HEK293T (cell line): Measurements from ENCODE around the gene TTLL11.
"Not testable (repeated sequence)": the region's sequence is repeated elsewhere in the genome, so short reads cannot be mapped to it uniquely, and the experiment has no call there.

ENCODE experiments used
- CTCF ChIA-PET: fragments of 350-600 bp; formaldehyde crosslinking; extraction: SDS; loops from one replicate; lab custom pipeline; 2021; ENCODE audit warnings: antibody characterized with exemption, inconsistent platforms; lab: Yijun Ruan, JAX
- POLR2A ChIA-PET: fragments of 350-600 bp; formaldehyde crosslinking; extraction: SDS; loops from one replicate; lab custom pipeline; 2020; ENCODE audit warnings: antibody characterized with exemption, inconsistent platforms; lab: Yijun Ruan, JAX
- DNase-seq: peaks from one replicate; pipeline ENCODE4 v3.0.0; 2012; ENCODE audit warnings: mixed read lengths; ENCODE audit errors: extremely low spot score
- ARNT ChIP-seq: fragments of 450-650 bp; IDR thresholded peaks from 2 replicates; pipeline ENCODE4 v1.6.1; 2017; ENCODE audit warnings: mild to moderate bottlenecking
- BHLHE40 ChIP-seq: fragments of 450-650 bp; IDR thresholded peaks from 2 replicates; pipeline ENCODE4 v1.6.1; 2016; ENCODE audit warnings: mild to moderate bottlenecking, moderate library complexity, borderline replicate concordance
- CTBP1 ChIP-seq: fragments of 450-650 bp; IDR thresholded peaks from 2 replicates; pipeline ENCODE4 v1.6.1; 2016; ENCODE audit warnings: borderline replicate concordance
- ELF4 ChIP-seq: fragments of 450-650 bp; IDR thresholded peaks from 2 replicates; pipeline ENCODE4 v1.6.1; 2017; ENCODE audit warnings: antibody characterized with exemption
- FOXA1 ChIP-seq: fragments of 450-650 bp; IDR thresholded peaks from 2 replicates; pipeline ENCODE4 v1.6.1; 2016; ENCODE audit warnings: mild to moderate bottlenecking
- FOXK2 ChIP-seq: fragments of 450-650 bp; IDR thresholded peaks from 2 replicates; pipeline ENCODE4 v1.6.1; 2016; ENCODE audit warnings: mild to moderate bottlenecking
- FOXM1 ChIP-seq: fragments of 450-650 bp; IDR thresholded peaks from 2 replicates; pipeline ENCODE4 v1.6.1; 2017; ENCODE audit warnings: mild to moderate bottlenecking, borderline replicate concordance
- HDGF ChIP-seq: fragments of 450-650 bp; IDR thresholded peaks from 2 replicates; pipeline ENCODE4 v1.6.1; 2017; ENCODE audit warnings: antibody characterized with exemption, borderline replicate concordance
- L3MBTL2 ChIP-seq: fragments of 450-650 bp; conservative IDR thresholded peaks from 2 replicates; pipeline ENCODE4 v1.6.1; 2016; ENCODE audit warnings: mild to moderate bottlenecking
- LEF1 ChIP-seq: fragments of 450-650 bp; IDR thresholded peaks from 2 replicates; pipeline ENCODE4 v1.6.1; 2017; ENCODE audit warnings: mild to moderate bottlenecking, borderline replicate concordance
- NFRKB ChIP-seq: fragments of 450-650 bp; IDR thresholded peaks from 2 replicates; pipeline ENCODE4 v1.6.1; 2016; ENCODE audit warnings: mild to moderate bottlenecking, moderate library complexity
- SP1 ChIP-seq: fragments of 450-650 bp; IDR thresholded peaks from 2 replicates; pipeline ENCODE4 v1.6.1; 2017
- SUZ12 ChIP-seq: fragments of 450-650 bp; IDR thresholded peaks from 2 replicates; pipeline ENCODE4 v1.6.1; 2016; ENCODE audit warnings: mild to moderate bottlenecking
- TARDBP ChIP-seq: fragments of 450-650 bp; IDR thresholded peaks from 2 replicates; pipeline ENCODE4 v1.6.1; 2016
- ZNF384 ChIP-seq: fragments of 450-650 bp; IDR thresholded peaks from 2 replicates; pipeline ENCODE4 v1.6.1; 2016
- TF ChIP-seq, protein P1 (sequence below): fragments of 450-650 bp; IDR thresholded peaks from 2 replicates; pipeline ENCODE4 v1.6.1; 2016

TTLL11 gene

GRCh38 chr9:121898856-121899255 is 194.3 kb downstream of the TTLL11 start:
- DNase-seq, result no peak
- POLR2A ChIA-PET, result no interaction called here
- CTCF ChIA-PET, result no interaction called here

GRCh38 chr9:121897140-121897539 is 196.0 kb downstream of the TTLL11 start:
- no peak for DNase-seq
- CTCF ChIA-PET, result interaction anchor here (0.6 kb wide), 1 partner anchor 13 kb away, joined by 3 read pairs; no protein-coding TSS in a partner anchor
- no peak for TF ChIP-seq TARDBP
- TF ChIP-seq CTBP1, result no peak
- no peak for TF ChIP-seq L3MBTL2
- TF ChIP-seq BHLHE40, result no peak
- no peak for TF ChIP-seq SP1
- no peak for TF ChIP-seq FOXK2
- no peak for TF ChIP-seq ZNF384
- TF ChIP-seq SUZ12, result no peak
- TF ChIP-seq, protein P1, sequence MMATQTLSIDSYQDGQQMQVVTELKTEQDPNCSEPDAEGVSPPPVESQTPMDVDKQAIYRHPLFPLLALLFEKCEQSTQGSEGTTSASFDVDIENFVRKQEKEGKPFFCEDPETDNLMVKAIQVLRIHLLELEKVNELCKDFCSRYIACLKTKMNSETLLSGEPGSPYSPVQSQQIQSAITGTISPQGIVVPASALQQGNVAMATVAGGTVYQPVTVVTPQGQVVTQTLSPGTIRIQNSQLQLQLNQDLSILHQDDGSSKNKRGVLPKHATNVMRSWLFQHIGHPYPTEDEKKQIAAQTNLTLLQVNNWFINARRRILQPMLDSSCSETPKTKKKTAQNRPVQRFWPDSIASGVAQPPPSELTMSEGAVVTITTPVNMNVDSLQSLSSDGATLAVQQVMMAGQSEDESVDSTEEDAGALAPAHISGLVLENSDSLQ, result no peak
- no peak for TF ChIP-seq LEF1
- TF ChIP-seq FOXM1, result no peak
- TF ChIP-seq NFRKB, result no peak
- no peak for TF ChIP-seq FOXA1
- no peak for TF ChIP-seq HDGF
- no peak for TF ChIP-seq ELF4
- no peak for TF ChIP-seq ARNT
- POLR2A ChIA-PET, result no interaction called here

More at GRCh38 chr9:121898856-121899255, 194.3 kb downstream of the TTLL11 start:
- TF ChIP-seq, protein P1, result no peak
- TF ChIP-seq ELF4 (no peak), ZNF384 (no peak), FOXA1 (no peak), TARDBP (no peak)

DNA sequence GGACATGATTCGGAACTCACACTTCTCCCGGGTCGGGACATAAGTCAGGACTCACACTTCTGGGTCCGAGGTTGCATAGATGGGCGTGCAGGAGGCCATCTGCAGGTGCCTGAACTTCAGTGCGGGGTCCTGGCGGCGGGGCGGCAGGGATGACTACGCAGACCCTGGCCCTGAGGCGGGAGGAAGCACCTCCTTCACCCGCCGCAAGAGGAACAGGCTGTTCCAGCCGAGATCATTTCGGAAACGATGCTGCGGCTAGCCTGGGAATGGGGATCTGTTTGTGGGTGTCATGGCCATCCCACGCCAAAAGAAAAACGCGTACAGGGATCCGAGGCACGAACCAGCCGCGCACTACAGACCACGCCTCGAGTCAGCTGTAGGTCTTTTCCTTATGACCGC is 196.6 kb downstream of the TTLL11 start:
- no peak for DNase-seq
- POLR2A ChIA-PET, result no interaction called here
- CTCF ChIA-PET, result no interaction called here
- no peak for TF ChIP-seq NFRKB
- TF ChIP-seq SUZ12, result no peak
- TF ChIP-seq FOXM1, result no peak
- TF ChIP-seq ARNT, result no peak
- TF ChIP-seq HDGF, result no peak
- no peak for TF ChIP-seq CTBP1
- TF ChIP-seq, protein P1, result no peak
- no peak for TF ChIP-seq FOXA1
- TF ChIP-seq ELF4, result no peak
- no peak for TF ChIP-seq BHLHE40
- no peak for TF ChIP-seq ZNF384
- no peak for TF ChIP-seq FOXK2
- no peak for TF ChIP-seq LEF1
- TF ChIP-seq TARDBP, result no peak
- no peak for TF ChIP-seq L3MBTL2
- TF ChIP-seq SP1, result no peak

- CTCF ChIA-PET, result no interaction called here
- DNase-seq, result no peak
- TF ChIP-seq SUZ12 (no peak), ELF4 (no peak), ZNF384 (no peak), FOXM1 (no peak), LEF1 (no peak), CTBP1 (no peak), ARNT (no peak), FOXA1 (no peak), HDGF (no peak), L3MBTL2 (no peak), TARDBP (no peak)
- TF ChIP-seq, protein P1, result no peak
- POLR2A ChIA-PET, result no interaction called here
These were observed 197.1 kb downstream of the TTLL11 start for GRCh38 chr9:121895818-121896544.

DNA sequence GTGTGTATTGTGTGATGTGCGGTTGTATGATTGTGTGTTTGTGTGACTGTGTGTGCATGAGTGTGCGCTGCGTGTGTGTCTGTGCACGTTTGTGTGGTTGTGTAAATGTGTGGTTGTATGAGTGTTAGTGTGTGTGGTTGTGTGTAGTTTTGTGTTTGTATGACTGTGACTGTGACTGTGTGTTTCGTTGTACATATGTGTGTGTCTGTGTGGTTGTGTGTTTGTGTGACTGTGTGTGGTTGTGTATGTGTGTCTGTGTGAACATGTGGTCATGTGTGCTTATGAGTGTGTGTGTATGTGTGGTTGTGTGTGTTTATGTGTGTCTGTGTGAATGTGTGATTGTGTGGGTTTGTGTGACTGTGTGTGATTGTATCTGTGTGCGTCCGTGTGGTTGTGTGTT is 197.8 kb downstream of the TTLL11 start:
- DNase-seq, result no peak
- TF ChIP-seq, protein P1, result no peak
- TF ChIP-seq BHLHE40, result no peak
- no peak for TF ChIP-seq L3MBTL2
- TF ChIP-seq SP1, result no peak
- no peak for TF ChIP-seq ZNF384
- no peak for TF ChIP-seq TARDBP
- TF ChIP-seq NFRKB, result no peak
- no peak for TF ChIP-seq ARNT
- no peak for TF ChIP-seq LEF1
- TF ChIP-seq ELF4, result no peak
- TF ChIP-seq FOXM1, result no peak
- no peak for TF ChIP-seq HDGF
- TF ChIP-seq FOXK2, result no peak
- no peak for TF ChIP-seq SUZ12
- TF ChIP-seq CTBP1, result no peak
- no peak for TF ChIP-seq FOXA1
- ChIA-PET CTCF (no interaction called here), POLR2A (no interaction called here)

DNA sequence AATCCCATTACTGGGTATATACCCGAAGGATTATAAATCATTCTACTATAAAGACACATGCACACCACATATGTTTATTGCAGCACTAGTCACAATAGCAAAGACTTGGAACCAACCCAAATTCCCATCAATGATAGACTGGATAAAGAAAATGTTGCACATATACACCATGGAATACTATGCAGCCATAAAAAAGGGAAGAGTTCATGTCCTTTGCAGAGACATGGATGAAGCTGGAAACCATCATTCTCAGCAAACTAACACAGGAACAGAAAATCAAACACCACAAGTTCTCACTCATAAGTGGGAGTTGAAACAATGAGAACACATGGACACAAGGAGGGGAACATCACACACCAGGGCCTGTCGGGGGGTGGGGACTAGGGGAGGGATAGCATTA is 198.7 kb downstream of the TTLL11 start:
- DNase-seq, CTCF ChIA-PET, POLR2A ChIA-PET: not testable (repeated sequence)
